ENCODE data around the gene HINT3.
"Not testable (repeated sequence)": the region's sequence is repeated elsewhere in the genome, so short reads cannot be mapped to it uniquely, and the experiment has no call there.

Gene HINT3

DNA sequence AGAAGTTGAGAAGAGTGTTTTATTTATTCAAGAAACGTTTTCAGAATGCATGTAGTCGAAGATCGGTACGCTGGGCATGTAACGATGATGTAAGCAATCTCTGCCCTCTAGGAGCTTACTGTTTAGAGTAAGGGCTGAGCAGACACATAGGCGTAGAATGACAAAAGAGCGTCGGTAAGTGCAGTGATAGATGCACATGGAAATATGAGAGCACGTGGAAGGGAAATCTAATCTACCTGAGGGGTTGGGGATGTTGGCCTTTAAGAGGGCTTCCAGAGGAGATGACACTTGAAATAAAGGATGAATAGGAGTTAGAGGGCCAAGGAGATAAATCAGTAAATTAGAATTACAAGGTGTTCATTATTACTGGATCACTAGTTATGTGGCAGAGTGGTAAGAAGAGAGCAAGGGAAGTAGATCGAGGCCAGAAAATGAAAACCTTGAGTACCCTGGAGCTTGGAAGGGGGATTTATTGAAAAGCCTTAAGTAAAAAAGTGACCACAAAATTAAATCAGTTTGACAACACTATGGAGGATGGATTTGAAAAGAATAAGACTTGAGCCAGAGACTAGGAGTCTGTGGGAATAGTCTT is 30.6 kb downstream of the HINT3 start:
- peaks cover 4% of the 10 kb centered on the region for H3K4me1 Mint-ChIP-seq (ENCODE audit: low read depth)
- no peak overlapping the region for H3K4me3 Mint-ChIP-seq
- H3K9me3 Mint-ChIP-seq: no peaks in the 10 kb centered on the region
- H3K27me3 Mint-ChIP-seq (ENCODE audit: low read depth): no peaks in the 10 kb centered on the region
- H3K27ac Mint-ChIP-seq: no peak overlapping the region
- H3K36me3 Mint-ChIP-seq (ENCODE audit: low read depth): no peaks in the 10 kb centered on the region

DNA sequence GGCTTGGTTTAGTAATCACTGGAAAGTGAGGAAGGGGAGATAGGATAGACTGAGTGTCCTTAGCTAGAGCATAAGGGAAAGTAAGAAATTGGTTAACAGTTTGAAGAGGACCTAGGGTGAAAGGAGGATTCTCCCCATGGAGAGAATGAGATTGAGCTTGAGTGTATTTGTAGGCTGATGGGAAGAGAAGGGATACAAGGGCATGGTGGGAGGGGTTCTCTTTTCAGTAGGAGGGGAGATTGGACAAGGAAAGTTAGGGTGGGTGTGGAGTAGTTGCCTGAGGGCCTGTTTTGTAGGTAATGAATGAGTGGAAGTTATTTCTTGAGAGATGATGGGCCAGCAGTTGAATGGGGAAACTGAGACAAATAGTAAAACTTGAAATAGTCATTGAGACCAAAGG is 31.7 kb downstream of the HINT3 start:
- no peaks in the 10 kb centered on the region for H3K36me3 Mint-ChIP-seq (ENCODE audit: low read depth)

DNA sequence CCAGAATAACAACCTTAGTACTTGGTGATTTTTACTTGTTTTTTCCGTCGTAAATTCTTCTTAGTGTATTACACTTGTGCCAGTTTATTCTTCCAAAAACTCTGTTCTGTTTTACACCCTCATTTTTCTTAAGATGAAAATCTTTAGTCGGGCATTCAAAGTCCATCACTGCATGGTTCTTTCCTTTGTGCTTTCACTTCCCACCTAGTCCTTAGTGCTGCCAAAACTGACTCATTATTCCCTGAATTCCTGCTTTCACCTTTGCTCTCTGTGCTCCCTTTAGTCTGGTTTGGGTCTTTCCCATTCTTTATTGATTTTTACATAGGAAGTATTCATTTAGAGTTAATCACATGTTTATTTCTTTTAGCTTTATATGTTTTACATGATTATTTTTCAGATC is 33.1 kb downstream of the HINT3 start:
- Mint-ChIP-seq H3K9me3 (no peaks in the 10 kb centered on the region), H3K27ac (no peak overlapping the region), H3K4me1 (ENCODE audit: low read depth) (peaks cover 4% of the 10 kb centered on the region), H3K36me3 (ENCODE audit: low read depth) (no peaks in the 10 kb centered on the region), H3K4me3 (no peak overlapping the region), H3K27me3 (ENCODE audit: low read depth) (no peaks in the 10 kb centered on the region)

More for the DNA sequence above, 31.7 kb downstream of the HINT3 start:
- H3K9me3 Mint-ChIP-seq: no peaks in the 10 kb centered on the region
- H3K27ac Mint-ChIP-seq: no peak overlapping the region
- H3K4me1 Mint-ChIP-seq (ENCODE audit: low read depth): peaks cover 4% of the 10 kb centered on the region
- H3K27me3 Mint-ChIP-seq (ENCODE audit: low read depth): no peaks in the 10 kb centered on the region
- H3K4me3 Mint-ChIP-seq: no peak overlapping the region

DNA sequence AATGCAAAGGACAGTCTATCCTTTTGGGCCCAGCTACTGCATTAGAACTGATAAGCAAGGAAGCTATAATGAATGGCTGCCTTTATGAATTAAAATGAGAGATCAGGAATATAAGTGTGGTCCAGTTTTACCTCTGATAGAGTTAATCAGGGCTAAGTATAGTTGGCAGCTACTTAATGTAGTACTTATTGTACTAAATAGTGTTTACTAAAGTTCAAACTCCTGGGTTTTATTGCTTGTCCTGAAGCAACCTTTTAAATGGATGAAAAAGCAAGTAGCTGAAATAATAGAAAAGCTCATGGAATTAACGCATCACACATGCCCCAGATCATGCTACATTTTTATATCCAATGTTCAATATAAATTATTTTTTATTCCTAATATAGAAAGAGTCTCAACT is 35.1 kb downstream of the HINT3 start:
- no peaks in the 10 kb centered on the region for H3K9me3 Mint-ChIP-seq
- no peak overlapping the region for H3K27ac Mint-ChIP-seq
- H3K4me1 Mint-ChIP-seq (ENCODE audit: low read depth): peaks cover 9% of the 10 kb centered on the region
- no peak overlapping the region for H3K4me3 Mint-ChIP-seq
- H3K27me3 Mint-ChIP-seq (ENCODE audit: low read depth): no peaks in the 10 kb centered on the region
- H3K36me3 Mint-ChIP-seq (ENCODE audit: low read depth): no peaks in the 10 kb centered on the region

DNA sequence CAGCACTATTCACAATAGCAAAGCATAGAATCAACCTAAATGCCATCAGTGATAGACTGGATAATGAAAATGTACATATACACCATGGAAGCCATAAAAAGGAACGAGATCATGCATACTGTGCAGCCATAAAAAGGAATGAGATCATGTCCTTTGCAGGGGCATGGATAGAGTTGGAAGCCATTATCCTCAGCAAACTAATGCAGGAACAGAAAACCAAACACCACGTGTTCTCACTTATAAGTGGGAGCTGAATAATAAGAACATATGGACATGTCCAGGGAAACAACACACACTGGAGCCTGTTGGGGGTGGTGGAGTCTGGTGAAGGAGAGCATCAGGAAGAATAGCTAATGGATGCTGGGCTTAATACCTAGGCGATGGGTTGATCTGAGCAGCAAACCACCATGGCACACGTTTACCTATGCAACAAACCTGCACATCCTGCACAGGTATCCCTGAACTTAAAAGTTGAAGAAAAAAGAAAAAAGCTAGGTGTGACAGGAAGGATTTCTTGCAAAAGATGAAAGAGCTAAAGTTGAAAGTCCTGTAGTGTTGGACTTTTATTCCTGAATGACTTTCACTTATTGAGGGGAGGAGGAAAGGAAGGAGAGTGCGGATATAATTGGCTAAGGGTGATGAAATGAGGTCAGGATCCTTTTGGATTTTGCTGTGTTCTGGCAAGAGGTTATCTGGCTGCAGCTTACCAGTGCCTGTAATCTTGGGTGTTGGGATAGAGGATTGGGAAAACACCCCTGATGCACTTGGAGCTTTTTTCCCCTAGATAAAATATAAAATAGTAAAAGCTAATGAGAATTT is 38.3 kb downstream of the HINT3 start:
- H3K4me1 Mint-ChIP-seq (ENCODE audit: low read depth): peaks cover 6% of the 10 kb centered on the region
- no peaks in the 10 kb centered on the region for H3K9me3 Mint-ChIP-seq
- no peaks in the 10 kb centered on the region for H3K27me3 Mint-ChIP-seq (ENCODE audit: low read depth)
- H3K36me3 Mint-ChIP-seq (ENCODE audit: low read depth): peaks cover 9% of the 10 kb centered on the region
- no peak overlapping the region for H3K4me3 Mint-ChIP-seq
- H3K27ac Mint-ChIP-seq: no peak overlapping the region

DNA sequence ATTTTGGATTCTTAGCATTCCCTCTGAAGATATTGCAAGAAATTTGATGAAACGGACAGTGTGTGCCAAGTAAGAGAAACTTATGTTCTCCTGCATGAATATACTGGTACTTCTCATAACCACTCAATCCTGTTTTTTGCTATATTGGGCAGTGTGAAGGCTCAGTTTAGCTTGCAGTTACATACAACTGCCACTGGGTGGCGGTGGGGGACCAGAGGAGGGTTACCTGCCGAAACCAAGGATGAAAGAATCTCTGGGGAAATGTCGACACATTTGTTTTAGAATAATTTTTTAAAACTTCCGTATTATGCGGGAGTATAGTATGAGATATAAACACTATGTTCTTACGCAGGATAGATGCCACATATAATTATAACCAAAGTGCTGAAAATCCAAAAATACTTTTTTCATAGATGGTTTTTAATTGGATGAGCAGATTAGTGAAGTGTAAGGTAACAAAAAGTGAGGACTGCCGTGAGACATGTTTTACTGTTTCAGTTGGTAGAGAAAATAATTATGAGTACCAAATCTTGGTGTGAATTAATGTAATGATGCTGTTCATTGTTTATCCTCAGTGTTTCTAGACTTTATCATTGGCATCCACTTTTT is 39.5 kb downstream of the HINT3 start:
- Mint-ChIP-seq H3K27ac (peak overlapping the region; percentile 12), H3K36me3 (ENCODE audit: low read depth) (peaks cover 14% of the 10 kb centered on the region), H3K9me3 (no peaks in the 10 kb centered on the region), H3K27me3 (ENCODE audit: low read depth) (no peaks in the 10 kb centered on the region), H3K4me3 (peak overlapping the region; percentile 49), H3K4me1 (ENCODE audit: low read depth) (peaks cover 5% of the 10 kb centered on the region)

DNA sequence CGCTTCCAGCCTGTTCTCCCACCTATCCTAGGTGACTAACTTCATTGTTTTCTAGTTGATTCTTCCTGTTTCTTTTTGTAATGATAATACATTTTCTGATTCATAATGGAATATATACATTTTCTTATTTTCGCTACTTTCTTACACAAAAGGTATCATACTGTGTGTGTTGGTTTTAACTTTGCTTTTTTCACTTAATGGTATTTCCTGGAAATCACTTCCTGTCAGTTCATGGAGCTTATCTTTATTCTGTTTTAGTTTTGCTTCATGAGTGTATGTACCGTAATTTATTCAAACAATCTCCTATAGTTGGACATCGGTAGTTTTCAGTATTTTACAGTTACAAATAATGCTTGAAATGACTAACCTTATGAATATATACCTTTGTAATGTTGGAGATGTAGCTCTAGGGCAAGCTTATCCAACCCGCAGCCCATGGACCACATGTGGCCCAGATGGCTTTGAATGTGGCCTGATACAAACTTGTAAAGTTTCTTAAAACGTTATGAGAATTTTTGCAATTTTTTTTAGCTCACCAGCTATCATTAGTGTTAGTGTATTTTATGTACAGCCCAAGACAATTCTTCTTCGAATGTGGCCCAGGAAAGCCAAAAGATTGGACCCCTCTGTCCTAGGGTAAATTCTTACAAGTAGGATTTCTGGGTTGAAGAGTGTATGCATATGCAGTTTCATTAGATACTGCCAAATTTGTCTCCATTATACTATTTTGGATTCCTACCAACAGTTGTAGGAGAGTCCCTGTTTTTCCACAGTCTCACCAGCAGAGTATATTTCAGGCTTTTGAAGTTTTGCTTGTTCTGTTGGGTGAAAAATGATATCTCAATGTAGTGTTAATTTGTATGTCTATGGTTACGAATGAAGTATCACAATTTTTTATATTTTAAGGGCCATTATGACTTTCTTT is 46.4 kb downstream of the HINT3 start:
- Mint-ChIP-seq H3K4me3 (peak overlapping the region; percentile 26), H3K27ac (peak overlapping the region; percentile 4), H3K9me3 (no peaks in the 10 kb centered on the region), H3K27me3 (ENCODE audit: low read depth) (no peaks in the 10 kb centered on the region), H3K4me1 (ENCODE audit: low read depth) (peaks cover 13% of the 10 kb centered on the region), H3K36me3 (ENCODE audit: low read depth) (peaks cover 27% of the 10 kb centered on the region)

DNA sequence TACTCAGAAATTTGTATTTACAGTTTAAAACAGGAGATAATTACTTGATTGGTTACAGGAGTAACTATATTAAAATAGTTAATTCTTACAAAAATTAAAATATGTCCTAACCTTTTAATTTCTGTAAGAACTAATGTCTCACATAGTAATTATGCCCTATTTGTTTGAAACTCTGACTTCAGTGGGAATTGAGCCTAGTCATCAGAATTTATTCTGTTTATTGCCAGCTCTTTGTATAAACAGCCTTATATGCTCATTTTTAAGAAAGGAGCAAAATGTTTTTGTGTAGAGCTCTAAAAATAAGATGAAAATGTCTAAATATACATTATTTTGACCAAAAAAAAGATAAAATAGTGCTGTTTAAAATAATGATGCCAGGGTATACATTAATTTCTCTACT is 51.2 kb downstream of the HINT3 start:
- H3K27ac Mint-ChIP-seq: no peak overlapping the region

DNA sequence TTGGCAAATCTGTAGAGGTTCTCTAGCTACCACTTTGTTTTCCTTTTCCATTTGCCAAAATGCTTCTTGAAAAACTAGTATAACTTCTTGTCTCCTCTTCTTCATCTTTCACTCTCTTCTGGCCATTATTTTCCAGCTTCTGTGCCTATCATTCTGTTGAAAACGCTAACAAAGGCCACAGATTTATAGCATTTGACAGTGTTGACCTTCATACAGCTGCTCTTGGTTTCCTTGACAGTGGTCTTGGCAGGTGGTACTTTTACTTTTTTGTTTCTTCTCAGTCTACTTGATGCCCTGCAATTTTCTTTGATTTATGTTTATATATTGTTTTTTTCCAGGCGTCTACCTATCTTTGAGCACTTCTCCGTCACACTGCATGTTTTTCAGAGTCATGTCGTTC is 53.5 kb downstream of the HINT3 start:
- no peak overlapping the region for H3K27ac Mint-ChIP-seq
- no peaks in the 10 kb centered on the region for H3K27me3 Mint-ChIP-seq (ENCODE audit: low read depth)
- H3K9me3 Mint-ChIP-seq: no peaks in the 10 kb centered on the region

More for the DNA sequence above, 51.2 kb downstream of the HINT3 start:
- peaks cover 8% of the 10 kb centered on the region for H3K4me1 Mint-ChIP-seq (ENCODE audit: low read depth)
- H3K27me3 Mint-ChIP-seq (ENCODE audit: low read depth): no peaks in the 10 kb centered on the region
- H3K4me3 Mint-ChIP-seq: no peak overlapping the region
- H3K9me3 Mint-ChIP-seq: no peaks in the 10 kb centered on the region
- H3K36me3 Mint-ChIP-seq (ENCODE audit: low read depth): peaks cover 28% of the 10 kb centered on the region

DNA sequence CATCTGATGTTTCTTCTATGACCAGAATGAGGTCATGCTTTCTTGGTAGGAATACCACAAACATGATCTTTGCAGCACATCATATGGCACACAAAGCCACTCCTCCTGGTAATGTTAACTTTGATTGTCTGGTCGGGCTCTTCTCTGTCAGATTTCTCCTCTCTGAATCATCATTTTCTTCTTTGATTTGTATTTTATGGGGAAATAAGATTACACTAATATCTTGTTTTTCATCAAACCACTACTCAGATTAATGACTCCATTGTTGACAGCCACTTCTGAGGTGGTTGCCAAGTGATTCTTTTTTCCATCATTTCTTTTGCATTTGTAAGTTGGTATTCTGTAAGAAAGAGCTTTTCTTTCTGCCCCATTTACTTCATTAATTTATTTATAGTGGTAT is 59.3 kb downstream of the HINT3 start:
- peaks cover 1% of the 10 kb centered on the region for H3K4me1 Mint-ChIP-seq (ENCODE audit: low read depth)
- no peak overlapping the region for H3K27ac Mint-ChIP-seq
- H3K36me3 Mint-ChIP-seq (ENCODE audit: low read depth): peaks cover 34% of the 10 kb centered on the region
- no peak overlapping the region for H3K4me3 Mint-ChIP-seq
- H3K9me3 Mint-ChIP-seq: no peaks in the 10 kb centered on the region
- no peaks in the 10 kb centered on the region for H3K27me3 Mint-ChIP-seq (ENCODE audit: low read depth)

More for the DNA sequence above, 53.5 kb downstream of the HINT3 start:
- H3K4me3 Mint-ChIP-seq: no peak overlapping the region
- peaks cover 28% of the 10 kb centered on the region for H3K36me3 Mint-ChIP-seq (ENCODE audit: low read depth)
- H3K4me1 Mint-ChIP-seq (ENCODE audit: low read depth): peaks cover 4% of the 10 kb centered on the region

DNA sequence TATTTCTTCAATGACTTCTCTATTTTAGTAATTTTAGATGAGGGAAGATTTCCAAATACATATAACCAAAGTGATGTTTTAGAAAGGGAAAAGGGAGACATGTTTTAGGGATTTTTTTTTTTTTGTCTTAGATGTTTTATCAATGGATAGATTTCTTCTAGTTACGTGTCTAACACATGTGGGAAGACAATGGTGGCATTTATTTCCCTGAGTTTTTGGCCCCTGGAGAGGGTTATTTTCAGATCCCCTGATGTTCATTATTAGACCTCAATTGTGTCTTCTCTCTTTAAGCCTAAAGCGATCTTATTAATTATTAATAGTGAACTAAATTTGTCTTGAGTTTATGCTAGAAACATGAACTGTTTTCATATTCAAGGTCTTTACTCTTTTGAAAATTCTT is 60.0 kb downstream of the HINT3 start:
- H3K4me3 Mint-ChIP-seq: no peak overlapping the region
- H3K9me3 Mint-ChIP-seq: no peaks in the 10 kb centered on the region
- H3K4me1 Mint-ChIP-seq (ENCODE audit: low read depth): peaks cover 1% of the 10 kb centered on the region
- no peak overlapping the region for H3K27ac Mint-ChIP-seq
- H3K27me3 Mint-ChIP-seq (ENCODE audit: low read depth): no peaks in the 10 kb centered on the region
- peaks cover 36% of the 10 kb centered on the region for H3K36me3 Mint-ChIP-seq (ENCODE audit: low read depth)

DNA sequence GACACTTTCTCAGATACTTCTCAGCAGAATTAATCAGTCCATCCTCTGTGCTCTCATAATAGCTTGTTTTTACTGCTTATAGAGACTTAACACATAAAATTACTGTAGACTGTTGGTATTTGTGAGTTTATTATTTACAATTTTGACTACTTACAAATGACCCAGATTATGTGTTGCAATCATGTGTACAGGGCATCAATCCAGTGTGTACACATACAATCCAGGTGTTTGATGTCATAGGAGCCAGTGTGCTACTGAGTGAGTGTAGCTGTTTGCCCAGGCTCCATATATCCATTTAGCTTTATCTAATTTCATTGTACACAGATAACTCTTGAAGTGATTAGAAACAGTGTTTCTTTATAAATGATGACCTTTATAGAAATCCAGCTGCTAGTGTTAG is 61.1 kb downstream of the HINT3 start:
- Mint-ChIP-seq H3K27ac (no peak overlapping the region), H3K4me1 (ENCODE audit: low read depth) (peaks cover 1% of the 10 kb centered on the region), H3K36me3 (ENCODE audit: low read depth) (peaks cover 29% of the 10 kb centered on the region), H3K9me3 (no peaks in the 10 kb centered on the region), H3K27me3 (ENCODE audit: low read depth) (no peaks in the 10 kb centered on the region), H3K4me3 (no peak overlapping the region)

DNA sequence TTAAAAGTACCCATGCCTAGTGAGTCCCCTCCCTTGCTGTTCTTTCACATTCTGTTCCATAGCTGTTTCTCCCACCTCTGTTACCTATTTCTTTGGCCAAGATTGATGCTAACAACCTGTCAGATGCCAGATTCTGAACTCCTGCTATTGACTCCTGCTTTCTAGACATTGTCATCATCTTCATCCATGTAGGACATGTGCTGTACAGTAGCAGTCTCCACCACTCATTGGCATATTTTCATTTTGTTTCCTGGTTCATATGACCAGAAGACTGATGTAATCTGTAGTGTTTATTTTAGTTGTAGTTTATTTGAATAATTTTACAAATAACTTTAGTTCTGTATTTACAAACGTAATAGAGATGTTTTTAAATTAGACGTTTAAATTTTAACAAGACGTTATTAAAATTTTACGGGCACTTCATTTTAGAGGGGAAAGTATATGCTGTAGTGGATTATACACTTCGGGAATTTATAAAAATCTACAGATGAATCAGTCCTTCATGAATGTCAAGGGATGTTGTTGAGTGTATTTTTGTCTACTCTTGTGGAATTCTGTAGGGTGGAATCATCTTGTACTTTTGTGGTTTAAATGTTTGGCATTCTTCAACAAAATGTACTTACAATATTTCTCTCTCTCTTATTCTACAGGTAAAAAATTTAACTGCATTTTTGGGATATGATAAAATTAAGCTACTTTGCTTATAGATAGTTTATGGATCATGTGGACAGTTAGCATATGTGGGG is 63.9 kb downstream of the HINT3 start:
- no peaks in the 10 kb centered on the region for H3K4me1 Mint-ChIP-seq (ENCODE audit: low read depth)
- H3K9me3 Mint-ChIP-seq: no peaks in the 10 kb centered on the region
- no peak overlapping the region for H3K27ac Mint-ChIP-seq
- no peaks in the 10 kb centered on the region for H3K27me3 Mint-ChIP-seq (ENCODE audit: low read depth)
- no peak overlapping the region for H3K4me3 Mint-ChIP-seq
- peaks cover 25% of the 10 kb centered on the region for H3K36me3 Mint-ChIP-seq (ENCODE audit: low read depth)

DNA sequence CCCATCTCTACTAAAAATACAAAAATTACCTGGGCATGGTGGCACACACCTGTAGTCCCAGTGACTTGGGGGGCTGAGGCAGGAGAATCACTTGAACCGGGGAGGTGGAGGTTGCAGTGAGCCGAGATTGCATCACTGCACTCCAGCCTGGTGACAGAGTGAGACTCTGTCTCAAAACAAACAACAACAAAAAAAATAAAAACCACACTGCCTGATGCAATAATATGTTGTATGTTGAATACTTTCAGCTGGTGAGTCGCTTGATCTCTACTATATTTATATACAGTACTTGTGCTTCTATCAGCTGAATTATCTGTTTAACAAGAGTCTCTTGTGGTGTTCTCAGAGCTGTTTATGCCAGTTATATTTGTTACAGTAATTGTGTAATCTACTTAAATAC is 66.9 kb downstream of the HINT3 start:
- H3K4me1 Mint-ChIP-seq (ENCODE audit: low read depth); H3K27me3 Mint-ChIP-seq (ENCODE audit: low read depth); H3K27ac Mint-ChIP-seq; H3K9me3 Mint-ChIP-seq; H3K4me3 Mint-ChIP-seq: not testable (repeated sequence)
- H3K36me3 Mint-ChIP-seq (ENCODE audit: low read depth): peaks cover 21% of the 10 kb centered on the region
